Measurements from ENCODE around the gene NPIPB8.
A peak's percentile ranks its signal among the peaks of the same experiment; 100 is the strongest.
"Not testable (repeated sequence)": the region's sequence is repeated elsewhere in the genome, so short reads cannot be mapped to it uniquely, and the experiment has no call there.

The NPIPB8 gene

GRCh38 chr16:28607116-28607623, 30.7 kb upstream of the NPIPB8 start:
- DNase-seq (ENCODE audit: low read depth), result no peak

GRCh38 chr16:28607681-28608495, 30.0 kb upstream of the NPIPB8 start:
- DNase-seq (ENCODE audit: low read depth), result not testable (repeated sequence)

GRCh38 chr16:28608496-28608808, 29.4 kb upstream of the NPIPB8 start:
- DNase-seq (ENCODE audit: low read depth), result not testable (repeated sequence)

- not testable (repeated sequence) for DNase-seq (ENCODE audit: low read depth)
Measured at GRCh38 chr16:28608867-28609596, 28.8 kb upstream of the NPIPB8 start.

- DNase-seq (ENCODE audit: low read depth), result no peak
Measured at GRCh38 chr16:28609631-28610594, 28.0 kb upstream of the NPIPB8 start, which contains the start of gene SULT1A1. Gene SULT1A1 (minus strand): TSS chr16:28610044. CDS start chr16:28608855, 1,189 bp downstream.

- DNase-seq (ENCODE audit: low read depth), result no peak
Measured at GRCh38 chr16:28610595-28611191, 27.2 kb upstream of the NPIPB8 start.

- not testable (repeated sequence) for DNase-seq (ENCODE audit: low read depth)
Measured at GRCh38 chr16:28612359-28613280, 25.2 kb upstream of the NPIPB8 start.

- not testable (repeated sequence) for DNase-seq (ENCODE audit: low read depth)
Measured at GRCh38 chr16:28613912-28614311, 24.0 kb upstream of the NPIPB8 start.

- not testable (repeated sequence) for DNase-seq (ENCODE audit: low read depth)
Measured at GRCh38 chr16:28614561-28614960, 23.3 kb upstream of the NPIPB8 start.

GRCh38 chr16:28615486-28616223, 22.2 kb upstream of the NPIPB8 start:
- peak; percentile 12 for DNase-seq (ENCODE audit: low read depth)

GRCh38 chr16:28616224-28616577, 21.7 kb upstream of the NPIPB8 start:
- not testable (repeated sequence) for DNase-seq (ENCODE audit: low read depth)

GRCh38 chr16:28616636-28617035, 21.2 kb upstream of the NPIPB8 start:
- no peak for DNase-seq (ENCODE audit: low read depth)

- no peak for DNase-seq (ENCODE audit: low read depth)
Measured at GRCh38 chr16:28617874-28618273, 20.0 kb upstream of the NPIPB8 start.

GRCh38 chr16:28620316-28620715, 17.5 kb upstream of the NPIPB8 start:
- not testable (repeated sequence) for DNase-seq (ENCODE audit: low read depth)

- no peak for DNase-seq (ENCODE audit: low read depth)
Measured at GRCh38 chr16:28621481-28622155, 16.2 kb upstream of the NPIPB8 start.

GRCh38 chr16:28622532-28623171, 15.2 kb upstream of the NPIPB8 start:
- not testable (repeated sequence) for DNase-seq (ENCODE audit: low read depth)

GRCh38 chr16:28623172-28623711, 14.6 kb upstream of the NPIPB8 start:
- peak; percentile 69 for DNase-seq (ENCODE audit: low read depth)

- not testable (repeated sequence) for DNase-seq (ENCODE audit: low read depth)
Measured at GRCh38 chr16:28630905-28631304, 7.0 kb upstream of the NPIPB8 start.

All from activated T-cell treated with anti-CD3 and anti-CD28 coated beads for 48 hours (primary cell).